Stimulated activated CD8-positive, alpha-beta memory T cell treated with anti-CD3 and anti-CD28 coated beads, Interleukin-4, amount 100 ng/mL, for 1 hour (primary cell): Measurements from ENCODE around the gene UBE2Z.
"Not testable (repeated sequence)": the region's sequence is repeated elsewhere in the genome, so short reads cannot be mapped to it uniquely, and the experiment has no call there.

Experiments
- DNase-seq, 2 donors: peaks; one replicate each; pipeline ENCODE4 v3.0.0-alpha.2; 2020; ENCODE audit warnings: low read depth in 2 of 2, low spot score in 1 of 2

The UBE2Z gene

DNA sequence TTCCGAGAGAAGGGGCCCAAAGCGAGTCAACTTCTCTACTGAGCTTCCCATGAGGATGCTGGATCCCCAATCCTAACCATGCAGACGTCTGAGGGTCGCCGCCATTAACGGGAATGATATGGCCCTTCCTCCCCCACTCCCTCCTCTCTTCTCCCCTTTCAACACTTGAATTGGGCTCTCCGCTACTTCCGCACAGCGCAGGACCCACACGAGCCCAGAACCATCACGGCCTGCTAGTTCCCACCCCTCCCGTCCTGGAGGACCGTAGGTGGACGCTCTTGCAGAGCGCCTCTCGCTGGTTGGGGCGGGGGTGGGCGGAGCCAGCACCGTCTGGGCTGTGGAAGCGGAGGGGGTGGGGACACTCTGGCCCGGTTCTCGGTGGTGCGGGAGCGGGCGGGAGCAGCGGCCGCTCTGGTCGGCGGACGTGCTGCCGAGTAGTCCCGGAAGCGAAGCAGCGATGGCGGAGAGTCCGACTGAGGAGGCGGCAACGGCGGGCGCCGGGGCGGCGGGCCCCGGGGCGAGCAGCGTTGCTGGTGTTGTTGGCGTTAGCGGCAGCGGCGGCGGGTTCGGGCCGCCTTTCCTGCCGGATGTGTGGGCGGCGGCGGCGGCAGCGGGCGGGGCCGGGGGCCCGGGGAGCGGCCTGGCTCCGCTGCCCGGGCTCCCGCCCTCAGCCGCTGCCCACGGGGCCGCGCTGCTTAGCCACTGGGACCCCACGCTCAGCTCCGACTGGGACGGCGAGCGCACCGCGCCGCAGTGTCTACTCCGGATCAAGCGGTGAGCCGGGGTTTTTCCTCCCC, at the start of gene UBE2Z:
Gene UBE2Z (plus strand): TSS at position 361 of the 797 bp plus-strand sequence. CDS start 97 bp downstream, at position 458.
- peak; percentile 68 to 77 for DNase-seq

DNA sequence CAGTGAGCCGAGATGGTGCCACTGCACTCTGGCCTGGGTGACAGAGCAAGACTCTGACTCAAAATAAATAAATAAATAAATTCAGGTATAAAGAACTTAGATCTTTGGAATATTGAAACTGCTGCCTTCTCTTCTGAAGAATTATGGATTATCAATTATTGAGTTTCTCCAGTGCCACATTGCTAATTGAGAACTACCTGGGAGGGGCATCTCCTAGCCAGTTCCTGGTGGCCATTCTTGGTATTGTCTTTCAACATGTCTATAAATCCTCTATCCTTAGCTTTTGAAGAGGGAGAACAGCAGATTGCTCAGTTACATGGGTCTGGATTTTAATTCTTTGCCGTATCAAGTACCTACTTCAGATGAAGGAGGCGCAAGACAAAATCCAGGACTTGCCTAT, 48.2 kb upstream of the UBE2Z start:
- no peak for DNase-seq

DNA sequence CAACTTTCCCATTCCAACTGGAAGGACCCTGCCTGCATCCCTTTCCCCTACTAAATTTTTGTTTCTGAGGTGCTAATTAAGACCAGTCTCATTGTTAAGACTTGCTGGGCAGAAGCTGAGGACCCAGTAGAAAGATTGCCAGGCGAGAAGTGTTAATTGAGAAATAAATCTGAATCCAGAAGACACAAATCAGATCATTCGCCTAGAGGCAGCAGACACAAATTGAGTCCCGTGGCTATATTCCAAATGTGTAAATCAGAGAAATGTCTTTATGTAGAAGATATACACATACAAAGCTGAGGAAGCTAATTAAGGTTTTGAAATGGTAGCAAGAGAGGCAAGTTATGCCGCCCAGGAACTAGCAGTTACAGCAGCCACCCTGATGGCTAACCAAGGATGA, 47.8 kb upstream of the UBE2Z start:
- DNase-seq, result no peak

DNA sequence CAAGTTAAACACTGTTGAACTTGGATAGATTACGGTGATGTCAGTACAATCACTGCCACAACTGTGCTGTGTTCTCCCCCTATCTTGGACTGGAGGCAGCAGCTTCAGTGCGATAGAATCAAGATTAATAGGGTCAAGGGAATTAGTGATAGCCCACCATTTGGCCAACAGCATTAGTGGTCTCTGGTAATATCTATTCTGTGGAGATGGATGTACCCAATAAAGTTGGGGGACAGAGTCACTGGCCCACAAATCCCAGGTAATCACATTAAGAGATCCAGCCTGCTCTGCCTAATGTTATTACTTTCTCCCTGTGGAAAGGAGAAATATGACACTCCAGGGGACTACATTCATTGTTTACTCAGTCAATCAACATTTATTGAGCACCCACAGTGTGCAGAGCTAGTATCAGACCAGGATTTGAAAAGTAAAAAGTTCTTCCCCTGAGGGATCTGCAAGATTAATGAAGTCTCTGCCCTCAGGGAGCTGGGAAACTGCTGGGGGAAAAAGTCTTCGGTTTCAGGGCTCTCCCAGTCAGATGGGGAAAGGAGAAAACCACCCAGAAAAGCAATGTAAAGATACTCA, 39.2 kb upstream of the UBE2Z start:
- no peak for DNase-seq

GRCh38 chr17:48869821-48870318, 38.3 kb upstream of the UBE2Z start:
- DNase-seq, result no peak

DNA sequence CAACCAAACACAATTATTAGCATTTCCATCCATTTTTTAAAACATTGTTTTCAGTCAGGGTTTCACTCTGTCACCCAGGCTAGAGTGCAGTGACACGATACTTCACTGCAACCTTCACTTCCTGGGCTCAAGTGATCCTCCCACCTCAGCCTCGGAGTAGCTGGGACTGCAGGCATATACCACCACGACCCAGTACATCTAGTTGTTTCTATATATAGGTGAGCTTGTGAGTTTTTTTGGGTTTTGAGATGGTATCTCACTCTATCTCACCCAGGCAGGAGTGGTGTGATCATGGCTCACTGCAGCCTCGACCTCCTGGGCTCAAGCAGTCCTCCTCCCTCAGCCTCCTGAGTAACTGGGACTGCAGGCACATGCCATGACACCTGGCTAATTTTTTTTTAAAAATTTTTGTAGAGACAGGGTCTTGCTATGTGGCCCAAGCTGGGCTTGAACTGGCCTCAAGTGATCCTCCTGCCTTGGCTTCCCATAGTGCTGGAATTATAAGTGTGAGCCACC, 37.1 kb upstream of the UBE2Z start:
- no peak for DNase-seq

- no peak for DNase-seq
Measured at GRCh38 chr17:48871551-48872351, 36.5 kb upstream of the UBE2Z start.

GRCh38 chr17:48872409-48872808, 35.8 kb upstream of the UBE2Z start:
- DNase-seq, result not testable (repeated sequence)

- no peak for DNase-seq
Measured at GRCh38 chr17:48873209-48873608, 35.0 kb upstream of the UBE2Z start.

GRCh38 chr17:48873696-48874443, 34.3 kb upstream of the UBE2Z start:
- DNase-seq, result no peak

DNA sequence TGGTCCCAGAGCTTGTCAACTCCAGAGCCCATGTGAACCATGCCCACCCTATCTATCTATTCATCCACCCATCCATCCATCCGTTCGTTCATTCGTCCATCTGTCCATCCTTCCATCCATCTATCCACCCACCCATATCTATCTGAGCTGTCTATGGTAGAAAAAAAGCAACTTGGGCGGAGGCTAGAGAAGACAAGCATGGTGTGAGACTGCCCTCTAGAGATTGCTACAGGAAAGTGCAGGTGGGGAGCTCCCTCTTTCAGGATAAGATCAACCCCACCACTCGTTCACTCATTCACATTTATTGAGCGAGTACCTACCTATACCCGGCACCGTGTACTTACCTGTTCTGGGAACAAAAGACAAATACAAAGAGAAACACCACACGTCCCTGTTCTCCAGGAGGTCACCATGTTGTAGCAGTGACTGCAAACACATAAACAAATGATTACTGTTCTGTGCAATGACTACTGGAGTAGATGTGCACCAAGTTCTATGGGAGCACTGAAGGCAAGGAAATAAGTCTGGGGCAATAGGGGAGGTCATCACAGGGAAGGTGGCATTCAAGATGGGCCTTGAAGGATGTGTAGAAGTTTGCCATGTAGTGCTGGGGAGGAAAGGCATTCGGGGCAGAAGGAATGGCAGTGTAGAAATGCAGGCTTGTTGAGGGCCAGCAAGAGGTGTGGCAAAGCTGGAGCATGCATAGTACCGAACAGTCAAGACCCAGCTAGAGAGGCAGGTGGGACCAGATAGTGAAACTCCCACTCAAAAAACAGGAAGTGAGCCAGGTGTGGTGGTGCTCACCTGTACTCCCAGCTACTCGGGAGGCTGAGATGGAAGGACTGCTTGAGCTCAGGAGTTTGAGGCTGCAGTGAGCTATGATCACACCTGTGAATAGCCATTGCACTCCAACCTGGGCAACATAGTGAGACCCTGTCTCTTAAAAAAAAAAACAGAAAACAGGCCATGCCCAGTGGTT, 29.0 kb upstream of the UBE2Z start:
- DNase-seq, result peak in 1 of 2 donors; percentile 27

DNA sequence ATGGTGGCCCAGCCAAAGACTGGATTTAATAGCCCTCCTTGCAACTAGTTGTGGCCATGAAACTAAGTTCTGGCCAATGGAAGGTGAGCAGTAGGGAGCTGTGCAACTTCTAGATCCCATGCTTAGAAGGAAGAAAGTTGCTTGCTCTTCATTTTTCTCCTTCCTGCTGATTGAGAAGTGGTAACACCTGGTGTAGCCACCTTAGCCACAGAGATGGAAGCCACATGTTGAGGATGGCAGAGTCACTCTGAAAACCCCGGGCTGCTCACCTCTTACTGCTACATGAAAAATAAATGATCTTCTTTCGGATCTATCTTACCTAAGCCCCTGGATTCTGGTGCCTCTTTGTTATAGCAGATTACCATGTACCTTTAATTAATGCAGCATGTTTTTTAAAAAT, 25.9 kb upstream of the UBE2Z start:
- DNase-seq, result no peak

DNA sequence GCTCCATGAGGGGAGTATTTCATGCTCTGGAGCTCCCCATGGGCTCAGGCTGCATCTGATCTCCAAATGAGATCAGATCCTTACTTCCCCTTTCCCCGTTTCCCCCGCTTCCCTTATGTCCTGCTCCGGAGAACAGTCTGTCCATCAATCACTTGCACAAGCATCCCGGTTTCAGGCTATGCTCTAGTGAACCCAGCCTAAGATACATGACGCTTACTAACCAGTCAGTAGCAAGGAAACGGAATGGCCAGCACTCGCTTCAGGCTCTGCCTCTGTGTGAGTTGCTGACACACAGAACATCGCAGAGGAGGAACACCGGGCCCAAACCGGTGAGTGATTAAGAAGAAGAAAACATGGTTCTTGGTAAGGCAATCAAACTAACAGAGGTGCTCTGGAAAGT, 25.0 kb upstream of the UBE2Z start:
- no peak for DNase-seq

GRCh38 chr17:48890086-48890485, 18.1 kb upstream of the UBE2Z start:
- DNase-seq, result no peak

GRCh38 chr17:48892940-48893645, 15.1 kb upstream of the UBE2Z start:
- DNase-seq, result no peak

DNA sequence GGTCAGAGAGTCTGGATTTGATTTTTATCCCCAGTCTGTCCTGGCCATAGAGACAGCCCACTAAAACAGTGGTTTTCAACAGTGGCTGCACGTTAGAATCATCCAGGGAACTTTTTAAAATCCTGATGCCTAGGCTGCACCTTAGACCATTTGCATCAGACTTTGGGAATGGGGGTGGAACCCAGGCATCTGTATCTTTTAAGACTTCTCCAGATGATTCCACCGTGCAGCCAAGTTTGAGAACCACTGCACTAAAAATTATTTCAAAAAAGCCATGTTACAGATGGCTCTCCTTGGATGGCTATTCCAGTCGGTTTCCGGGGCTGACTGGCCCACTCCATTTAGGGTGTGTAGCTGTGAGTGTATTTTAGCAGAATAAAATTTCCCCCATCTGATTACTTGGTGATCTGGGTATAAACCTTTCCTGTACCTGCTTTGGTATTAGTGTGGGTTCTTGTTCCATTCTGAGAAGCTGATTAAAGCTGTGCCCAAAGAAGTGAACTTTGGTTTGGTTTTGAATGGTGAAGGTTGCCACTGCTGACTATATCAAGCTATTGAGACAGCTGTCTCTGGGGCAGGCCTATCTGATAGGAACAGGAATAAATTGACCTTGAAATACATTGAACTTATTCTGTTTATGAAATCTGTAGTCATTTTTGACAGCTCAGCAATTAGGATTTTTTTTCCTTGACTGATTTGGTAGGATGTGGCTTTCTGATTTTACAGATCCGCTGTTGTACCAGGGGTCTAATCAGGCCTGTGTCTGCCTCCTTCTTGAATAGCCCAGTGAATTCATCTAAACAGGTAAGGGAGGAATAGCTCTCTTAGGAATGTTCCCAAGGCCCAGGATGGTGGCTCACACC, 14.3 kb upstream of the UBE2Z start:
- DNase-seq, result no peak

DNA sequence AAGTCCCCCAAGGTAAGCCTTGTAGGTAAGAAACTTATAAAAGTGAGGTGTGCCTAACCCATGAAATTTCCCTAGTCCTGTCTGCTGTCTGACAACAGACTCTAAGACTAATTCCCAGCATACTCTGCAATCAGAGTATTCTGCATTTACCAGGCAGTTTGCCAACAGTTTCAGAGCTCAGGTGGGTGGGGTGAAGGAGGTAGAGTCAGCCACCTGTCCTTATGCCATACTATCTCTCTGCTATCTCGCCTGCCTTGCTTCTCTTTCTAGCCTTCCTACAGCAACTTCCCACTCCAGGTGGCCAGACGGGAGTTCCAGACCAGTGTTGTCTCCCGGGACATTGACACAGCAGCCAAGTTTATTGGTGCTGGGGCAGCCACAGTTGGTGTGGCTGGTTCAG, 13.3 kb upstream of the UBE2Z start:
- DNase-seq, result no peak

- no peak for DNase-seq
Measured at GRCh38 chr17:48901241-48901640, 7.0 kb upstream of the UBE2Z start.
